AG09309 (cell line): ENCODE data around the gene UTP4.

ENCODE experiments used
- DNase-seq: peaks from one replicate; pipeline ENCODE4 v3.0.0-alpha.2; 2010; ENCODE audit warnings: low read depth
- H3K4me3 ChIP-seq: 2 replicates; pipeline ENCODE4 v1.5.1; 2011; ENCODE audit warnings: mild to moderate bottlenecking, low read depth, low read length, moderate library complexity; ENCODE audit not compliant: control insufficient read depth
- TF ChIP-seq, protein P1 (sequence below): IDR thresholded peaks from 2 replicates; pipeline ENCODE4 v1.5.1; 2011; ENCODE audit warnings: mild to moderate bottlenecking, low read depth, low read length, inconsistent platforms; ENCODE audit not compliant: insufficient read depth, control insufficient read depth; ENCODE audit errors: missing control alignments

UTP4 gene

DNA sequence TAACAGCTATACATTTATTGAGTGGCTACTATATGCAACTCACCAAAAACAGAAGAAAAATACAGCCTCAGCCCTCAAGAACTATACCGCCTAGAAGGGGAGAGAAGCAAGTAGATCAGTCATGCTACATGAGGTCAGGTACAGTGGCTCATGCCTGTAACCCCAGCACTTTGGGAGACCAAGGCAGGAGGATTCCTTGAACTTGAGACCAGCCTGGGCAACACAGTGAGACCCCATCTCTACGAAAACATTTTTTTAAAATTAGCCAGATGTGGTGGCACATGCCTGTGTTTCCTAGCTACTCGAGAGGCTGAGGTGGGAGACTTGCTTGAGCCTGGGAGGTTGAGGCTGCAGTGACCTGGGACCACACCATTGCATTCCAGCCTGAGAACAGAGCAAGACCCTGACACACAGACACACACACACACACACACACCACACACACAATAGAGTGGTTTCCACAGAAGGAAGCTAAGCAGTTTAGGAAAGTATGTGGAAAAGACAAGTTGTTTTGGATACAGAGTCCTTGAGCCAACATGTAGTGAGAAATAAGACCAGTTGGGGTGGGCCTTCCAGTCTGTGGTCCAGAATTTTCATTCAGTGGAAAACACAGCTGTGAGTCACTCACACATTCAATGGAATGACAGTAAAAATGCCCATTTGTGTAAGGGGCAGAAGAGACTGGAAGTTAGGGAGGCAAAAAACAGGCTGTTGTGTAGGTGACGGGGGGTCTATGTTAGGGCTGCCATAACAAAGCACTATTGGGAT lies 43.8 kb downstream of the UTP4 start:
- DNase-seq = peak; percentile 60
- TF ChIP-seq, protein P1, sequence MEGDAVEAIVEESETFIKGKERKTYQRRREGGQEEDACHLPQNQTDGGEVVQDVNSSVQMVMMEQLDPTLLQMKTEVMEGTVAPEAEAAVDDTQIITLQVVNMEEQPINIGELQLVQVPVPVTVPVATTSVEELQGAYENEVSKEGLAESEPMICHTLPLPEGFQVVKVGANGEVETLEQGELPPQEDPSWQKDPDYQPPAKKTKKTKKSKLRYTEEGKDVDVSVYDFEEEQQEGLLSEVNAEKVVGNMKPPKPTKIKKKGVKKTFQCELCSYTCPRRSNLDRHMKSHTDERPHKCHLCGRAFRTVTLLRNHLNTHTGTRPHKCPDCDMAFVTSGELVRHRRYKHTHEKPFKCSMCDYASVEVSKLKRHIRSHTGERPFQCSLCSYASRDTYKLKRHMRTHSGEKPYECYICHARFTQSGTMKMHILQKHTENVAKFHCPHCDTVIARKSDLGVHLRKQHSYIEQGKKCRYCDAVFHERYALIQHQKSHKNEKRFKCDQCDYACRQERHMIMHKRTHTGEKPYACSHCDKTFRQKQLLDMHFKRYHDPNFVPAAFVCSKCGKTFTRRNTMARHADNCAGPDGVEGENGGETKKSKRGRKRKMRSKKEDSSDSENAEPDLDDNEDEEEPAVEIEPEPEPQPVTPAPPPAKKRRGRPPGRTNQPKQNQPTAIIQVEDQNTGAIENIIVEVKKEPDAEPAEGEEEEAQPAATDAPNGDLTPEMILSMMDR = no peak
- H3K4me3 ChIP-seq = no peak overlapping the region

DNA sequence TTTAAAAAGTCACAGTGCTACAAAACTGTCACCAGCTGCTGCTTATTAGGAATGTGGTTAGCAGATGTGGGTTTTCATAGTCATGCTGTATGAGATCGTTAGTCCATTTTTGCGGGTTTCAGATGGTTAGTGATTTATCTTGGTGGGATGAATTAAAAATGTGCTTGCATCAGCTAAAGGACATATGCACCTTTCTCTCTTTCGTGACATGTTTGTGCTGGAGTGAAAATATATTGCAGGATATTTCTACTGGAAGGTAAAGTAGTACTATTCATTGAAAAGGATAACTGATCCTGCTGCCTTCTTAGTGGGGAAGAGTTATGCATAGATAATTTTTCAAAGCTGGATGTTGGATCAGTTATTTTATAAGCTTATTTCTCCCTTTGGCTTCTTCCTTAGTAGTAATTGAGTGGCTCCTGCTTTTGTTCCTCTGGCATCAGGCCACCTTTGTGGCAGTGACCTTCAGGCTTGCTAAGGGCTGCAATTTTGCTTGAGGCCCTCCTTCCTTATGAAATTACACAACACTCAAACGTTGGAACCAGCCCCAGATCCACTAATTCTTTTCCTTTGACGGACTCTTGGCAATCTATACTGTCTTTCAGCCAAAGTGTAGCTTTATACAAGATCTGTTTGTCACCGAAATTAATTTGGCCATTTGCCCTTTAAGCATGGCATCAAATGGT lies 47.0 kb downstream of the UTP4 start:
- TF ChIP-seq, protein P1 = no peak
- no peak overlapping the region for H3K4me3 ChIP-seq
- DNase-seq = peak; percentile 81

DNA sequence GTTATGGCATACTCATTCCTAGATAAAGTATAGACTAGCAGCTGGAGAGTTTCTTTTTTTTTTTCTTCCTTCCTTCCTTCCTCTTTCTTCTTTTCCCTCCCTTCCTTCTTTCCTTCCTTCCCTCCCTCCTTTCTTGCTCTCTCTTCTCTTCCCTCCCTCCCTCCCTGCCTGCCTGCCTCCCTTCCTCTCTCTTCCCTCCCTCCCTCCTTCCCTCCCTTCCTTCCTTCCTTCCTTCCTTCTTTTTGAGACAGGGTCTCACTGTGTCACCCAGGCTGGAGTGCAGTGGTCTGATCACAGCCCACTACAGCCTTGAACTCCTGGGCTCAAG lies 47.5 kb downstream of the UTP4 start:
- TF ChIP-seq, protein P1 = no peak
- DNase-seq = no peak
- no peak overlapping the region for H3K4me3 ChIP-seq

- TF ChIP-seq, protein P1 = no peak
- H3K4me3 ChIP-seq = no peak overlapping the region
- DNase-seq = no peak
These were observed 50.4 kb downstream of the UTP4 start for GRCh38 chr16:69182730-69183416.

GRCh38 chr16:69186642-69187445 lies 54.4 kb downstream of the UTP4 start, which contains the start of gene SNTB2:
Gene SNTB2, plus strand, starts transcription at chr16:69187164. Its CDS starts 3 bp downstream, at chr16:69187167.
- no peak for DNase-seq
- TF ChIP-seq, protein P1 = no peak
- peak within 1 kb of the TSS; percentile 68 for H3K4me3 ChIP-seq

DNA sequence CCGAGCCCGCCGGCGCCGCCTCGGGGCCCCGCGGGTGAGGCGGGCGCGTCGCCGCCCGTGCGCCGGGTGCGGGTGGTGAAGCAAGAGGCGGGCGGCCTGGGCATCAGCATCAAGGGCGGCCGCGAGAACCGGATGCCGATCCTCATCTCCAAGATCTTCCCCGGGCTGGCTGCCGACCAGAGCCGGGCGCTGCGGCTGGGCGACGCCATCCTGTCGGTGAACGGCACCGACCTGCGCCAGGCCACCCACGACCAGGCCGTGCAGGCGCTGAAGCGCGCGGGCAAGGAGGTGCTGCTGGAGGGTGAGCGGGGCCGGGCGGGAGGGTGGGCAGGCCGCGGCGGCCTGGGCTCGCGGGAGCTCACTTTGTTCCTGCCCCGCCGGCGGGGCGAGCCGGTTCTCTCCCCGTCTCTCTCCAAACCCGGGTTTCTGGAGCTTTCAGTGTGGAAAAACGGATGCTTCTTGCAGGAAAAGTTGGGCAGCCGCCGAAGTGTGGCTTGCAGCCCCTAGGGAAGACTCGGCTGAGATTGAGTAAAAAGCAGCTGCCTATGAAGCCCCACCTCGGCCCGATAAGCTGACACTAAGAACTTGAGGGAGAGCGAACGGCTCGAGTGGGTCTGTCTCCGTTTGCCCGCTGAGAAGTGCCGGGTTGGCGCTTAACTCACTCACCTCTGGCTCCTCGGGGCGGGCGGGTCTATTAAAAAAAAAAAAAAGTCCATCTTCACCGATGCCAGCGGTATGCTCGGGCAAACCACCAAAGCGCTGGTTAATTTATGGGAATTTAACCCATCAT lies 55.2 kb downstream of the UTP4 start:
- peak overlapping the region; percentile 68 for H3K4me3 ChIP-seq
- DNase-seq = no peak
- TF ChIP-seq, protein P1 = no peak
